ENCODE data around the gene MVD. TPM values are rescaled to one million over a fixed set of nuclear protein-coding genes. Genes with fewer than 3 reads are reported as not detected.

The MVD gene
- total RNA-seq, 4 donors from 2014 or later, result 2.4 to 22.1 (median 15.0) TPM

- no peaks in the 10 kb centered on the region for H3K4me1 ChIP-seq
- no peaks in the 10 kb centered on the region for H3K27me3 ChIP-seq
- no peak for DNase-seq
- H3K27ac ChIP-seq, result no peak overlapping the region
- intact Hi-C loops (cut with DNase I; ENCODE audit: low total_unique reads), result no loop called here
- TF ChIP-seq CTCF (IDR thresholded peaks at IDR 0.05), result no peak
- no peak for TF ChIP-seq POLR2A (IDR thresholded peaks at IDR 0.05)
- no peak overlapping the region for H3K4me3 ChIP-seq
- H3K9me3 ChIP-seq, result no peaks in the 10 kb centered on the region
- no peaks in the 10 kb centered on the region for H3K36me3 ChIP-seq
Observed at GRCh38 chr16:88622125-88622524, 40.8 kb downstream of the MVD start.

- intact Hi-C loops (cut with DNase I; ENCODE audit: low total_unique reads), result no loop called here
- Histone ChIP-seq H3K4me1 (no peaks in the 10 kb centered on the region), H3K4me3 (no peak overlapping the region), H3K27ac (no peak overlapping the region), H3K27me3 (no peaks in the 10 kb centered on the region), H3K36me3 (no peaks in the 10 kb centered on the region), H3K9me3 (no peaks in the 10 kb centered on the region)
- TF ChIP-seq POLR2A (IDR thresholded peaks at IDR 0.05) (no peak), CTCF (IDR thresholded peaks at IDR 0.05) (no peak)
- no peak for DNase-seq
Observed at GRCh38 chr16:88619859-88620815, 42.8 kb downstream of the MVD start.

- DNase-seq, result no peak
- H3K4me1 ChIP-seq, result no peaks in the 10 kb centered on the region
- no peaks in the 10 kb centered on the region for H3K9me3 ChIP-seq
- intact Hi-C loops (cut with DNase I; ENCODE audit: low total_unique reads), result no loop called here
- no peak overlapping the region for H3K4me3 ChIP-seq
- TF ChIP-seq POLR2A (IDR thresholded peaks at IDR 0.05) (no peak), CTCF (IDR thresholded peaks at IDR 0.05) (no peak)
- no peaks in the 10 kb centered on the region for H3K27me3 ChIP-seq
- no peak overlapping the region for H3K27ac ChIP-seq
- H3K36me3 ChIP-seq, result no peaks in the 10 kb centered on the region
Observed at GRCh38 chr16:88618956-88619667, 43.8 kb downstream of the MVD start.

GRCh38 chr16:88618182-88618955 lies 44.5 kb downstream of the MVD start:
- no peak for DNase-seq
- no peaks in the 10 kb centered on the region for H3K36me3 ChIP-seq
- H3K27me3 ChIP-seq, result no peaks in the 10 kb centered on the region
- no peak overlapping the region for H3K27ac ChIP-seq
- H3K4me3 ChIP-seq, result no peak overlapping the region
- no peaks in the 10 kb centered on the region for H3K4me1 ChIP-seq
- intact Hi-C loops (cut with DNase I; ENCODE audit: low total_unique reads), result no loop called here
- no peak for TF ChIP-seq CTCF (IDR thresholded peaks at IDR 0.05)
- no peak for TF ChIP-seq POLR2A (IDR thresholded peaks at IDR 0.05)
- no peaks in the 10 kb centered on the region for H3K9me3 ChIP-seq
